ENCODE measurements around the gene DAGLB.
"Not testable (repeated sequence)": the region's sequence is repeated elsewhere in the genome, so short reads cannot be mapped to it uniquely, and the experiment has no call there.

Gene DAGLB

DNA sequence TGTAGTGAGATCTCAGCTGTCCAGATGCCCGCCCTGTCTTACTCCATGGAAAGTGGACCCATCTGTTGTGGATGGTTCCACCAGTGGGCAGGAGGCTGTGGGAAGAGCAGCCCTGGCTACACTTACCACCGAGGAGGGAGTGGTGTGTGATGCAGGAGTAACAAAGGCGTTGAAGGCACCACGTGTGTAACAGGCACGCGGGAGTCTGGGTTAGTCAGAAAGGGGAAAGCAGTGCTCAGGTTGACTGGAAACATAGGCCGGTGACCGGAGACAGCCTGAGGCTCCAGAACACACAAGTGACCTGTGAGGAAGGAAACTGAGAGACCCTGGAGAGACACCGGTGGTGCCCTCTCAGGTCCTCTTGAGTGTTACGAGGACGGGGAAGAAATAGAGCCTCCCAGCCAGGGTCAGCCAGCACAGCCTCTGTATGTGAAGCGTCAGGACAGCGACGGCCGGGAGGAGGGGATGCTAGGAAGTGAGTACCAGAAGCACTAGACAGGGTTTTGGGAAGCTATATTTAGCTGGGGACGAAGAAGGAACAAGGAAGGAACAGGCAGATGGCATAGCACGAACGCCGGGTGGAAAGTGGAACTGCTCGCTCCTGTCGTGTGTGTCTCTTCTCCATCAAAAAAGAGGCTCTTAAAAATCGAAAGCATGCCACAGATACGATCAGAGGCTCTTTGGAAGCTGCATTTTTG lies 51.7 kb downstream of the DAGLB start:
- no peak for DNase-seq

DNA sequence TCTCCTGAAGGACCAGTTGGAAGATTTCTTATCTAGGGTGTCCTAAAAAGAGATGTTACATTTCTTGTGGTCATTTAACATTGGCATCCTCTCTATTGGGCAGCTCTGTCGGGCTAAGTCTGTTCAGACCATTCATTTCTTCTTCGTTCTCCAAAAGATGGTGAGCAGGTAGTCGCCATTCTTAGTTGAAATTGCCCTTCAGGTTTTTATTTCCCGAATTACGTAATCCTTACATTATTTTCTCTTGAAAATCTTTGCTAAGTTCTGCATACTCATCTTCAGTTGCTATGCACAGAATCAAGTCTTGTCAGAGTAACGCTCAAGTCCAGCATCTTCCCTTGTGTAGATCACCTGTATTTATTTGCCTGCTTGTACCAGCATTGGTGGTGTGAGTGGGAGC lies 53.6 kb downstream of the DAGLB start:
- DNase-seq: no peak

DNA sequence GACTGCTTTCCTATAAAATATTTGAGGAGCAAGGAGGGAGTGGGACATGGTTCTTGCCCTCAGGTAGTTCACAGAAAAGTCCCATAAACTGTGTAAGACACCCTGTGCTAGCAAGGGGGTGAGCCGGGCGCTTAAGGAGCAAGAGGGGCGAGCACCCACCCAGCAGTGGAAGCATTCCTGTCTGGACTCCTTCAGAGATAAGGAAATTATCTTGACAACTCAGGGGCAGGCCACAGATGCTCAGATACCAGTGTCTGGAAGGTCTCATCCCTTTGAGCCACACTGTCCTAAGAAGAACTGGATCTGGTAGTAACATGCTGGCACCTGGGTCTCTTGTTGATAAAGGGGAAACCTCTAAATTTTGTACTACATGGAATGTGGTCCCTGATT lies 54.1 kb downstream of the DAGLB start:
- no peak for DNase-seq

- peak; percentile 61 for DNase-seq
These were observed 54.8 kb downstream of the DAGLB start for GRCh38 chr7:6392712-6393666.

DNA sequence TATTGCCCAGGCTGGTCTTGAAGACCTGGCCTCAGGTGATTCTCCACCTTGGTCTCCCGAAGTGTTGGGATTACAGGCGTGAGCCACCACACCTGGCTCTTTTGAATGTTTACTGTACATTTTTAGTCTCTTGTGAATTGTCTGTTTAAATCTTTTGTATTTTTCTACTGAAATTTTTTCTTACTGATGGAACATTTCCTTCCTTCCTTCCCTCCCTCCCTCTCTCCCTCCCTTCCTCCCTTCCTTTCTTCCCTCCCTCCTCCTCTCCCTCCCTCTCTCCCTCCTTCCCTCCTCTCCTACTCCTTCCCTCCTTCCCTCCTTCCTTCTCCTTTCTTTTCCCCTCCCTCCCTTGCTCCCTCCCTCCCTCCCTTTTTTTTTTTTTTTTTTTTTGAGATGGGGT lies 58.0 kb downstream of the DAGLB start:
- no peak for DNase-seq

DNA sequence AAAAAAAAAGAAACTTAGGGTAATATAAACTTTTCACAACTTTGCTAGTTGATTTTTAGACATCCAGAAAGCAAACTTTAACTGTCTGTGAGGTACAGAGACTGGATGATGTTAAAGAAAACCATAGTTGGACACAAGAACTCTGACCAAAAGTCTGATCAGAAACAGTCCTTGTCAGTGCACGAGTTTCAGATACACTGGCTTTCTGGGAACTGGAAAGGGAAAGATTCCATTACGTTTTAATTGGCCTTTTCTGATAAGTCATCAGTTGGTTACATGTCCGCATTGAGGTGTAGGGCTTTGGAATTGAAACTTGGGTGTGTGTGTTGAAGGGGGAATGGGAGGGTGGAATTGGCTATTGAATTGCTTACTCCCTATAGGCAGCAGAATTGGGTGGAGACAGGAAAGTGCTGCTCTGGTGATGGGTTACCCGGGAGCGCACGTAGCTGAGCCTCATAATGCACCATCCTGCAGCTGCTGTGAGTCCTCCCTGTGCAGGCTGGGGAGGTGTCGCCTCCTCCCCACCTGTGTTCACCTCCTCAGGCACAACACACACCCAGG lies 59.9 kb downstream of the DAGLB start:
- no peak for DNase-seq

DNA sequence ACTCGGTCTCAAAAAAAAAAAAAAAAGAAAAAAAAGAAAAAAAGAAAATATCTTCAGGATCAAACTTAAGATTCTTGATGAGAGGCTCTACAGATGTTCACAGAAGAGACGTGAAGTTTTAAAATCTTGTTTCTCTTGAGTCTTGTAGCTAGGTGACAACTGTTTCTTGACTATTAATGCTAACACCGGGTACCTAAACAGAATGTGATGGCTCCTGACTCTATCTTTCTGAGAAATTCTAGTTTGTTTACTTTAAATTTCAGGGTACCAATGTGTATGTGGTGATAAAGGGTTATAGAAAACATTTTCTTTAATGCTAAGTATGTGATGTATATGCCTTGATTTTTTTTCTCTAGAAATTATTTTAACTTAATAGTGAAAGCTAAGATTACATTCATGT lies 61.0 kb downstream of the DAGLB start:
- DNase-seq: no peak

GRCh38 chr7:6385909-6386560 lies 61.7 kb downstream of the DAGLB start:
- DNase-seq: no peak

DNA sequence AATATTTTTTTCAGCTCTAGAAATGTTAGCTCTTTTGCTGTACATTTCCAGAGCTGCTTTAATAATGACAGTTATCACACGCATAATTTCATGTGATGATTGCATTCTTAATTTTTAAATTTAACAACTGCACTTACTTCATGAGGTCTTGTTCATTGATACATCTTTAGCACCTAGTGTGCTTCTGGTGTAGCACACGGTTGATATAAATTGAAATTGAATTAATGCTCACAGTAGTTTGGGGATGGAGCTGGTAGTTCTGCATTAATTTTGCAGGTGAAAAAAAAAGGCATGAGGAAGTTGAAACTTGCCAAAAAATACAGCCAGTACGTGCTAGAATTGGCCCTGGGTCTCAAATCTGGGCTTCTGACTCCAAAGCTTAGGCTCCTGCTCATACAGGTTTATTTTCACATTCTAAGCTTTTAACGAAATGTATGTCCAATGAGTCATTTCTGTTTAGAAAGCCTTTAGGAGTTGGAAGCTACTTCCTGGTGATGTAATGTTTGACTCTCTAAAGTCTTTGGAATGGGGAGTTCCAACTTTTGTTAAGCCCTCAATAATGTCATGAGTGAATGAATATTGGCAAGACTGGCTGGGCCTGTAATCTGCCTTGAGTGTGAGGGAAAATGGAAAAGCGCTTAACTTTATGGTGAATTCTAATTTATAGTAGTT lies 62.5 kb downstream of the DAGLB start:
- peak; percentile 94 for DNase-seq

GRCh38 chr7:6384327-6384726 lies 63.4 kb downstream of the DAGLB start:
- no peak for DNase-seq

DNA sequence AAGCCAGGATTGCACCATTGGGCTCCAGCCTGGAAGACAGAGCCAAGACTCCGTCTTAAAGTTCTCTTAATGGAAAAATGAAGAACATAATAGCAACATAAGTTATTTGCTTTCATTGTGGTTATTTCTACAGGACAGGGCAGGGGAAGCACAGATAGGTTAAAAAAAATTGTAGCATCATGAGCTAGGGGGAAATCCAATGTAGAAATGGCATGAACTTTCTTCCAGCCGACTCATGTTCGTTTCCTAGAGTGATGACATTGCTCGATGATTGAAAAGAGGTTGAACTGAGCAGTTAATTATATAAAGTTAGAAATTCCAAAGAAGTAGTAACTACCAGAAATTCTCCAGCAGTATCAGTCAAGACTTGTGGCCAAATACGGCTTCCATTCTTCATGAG lies 64.9 kb downstream of the DAGLB start:
- peak; percentile 27 for DNase-seq

DNA sequence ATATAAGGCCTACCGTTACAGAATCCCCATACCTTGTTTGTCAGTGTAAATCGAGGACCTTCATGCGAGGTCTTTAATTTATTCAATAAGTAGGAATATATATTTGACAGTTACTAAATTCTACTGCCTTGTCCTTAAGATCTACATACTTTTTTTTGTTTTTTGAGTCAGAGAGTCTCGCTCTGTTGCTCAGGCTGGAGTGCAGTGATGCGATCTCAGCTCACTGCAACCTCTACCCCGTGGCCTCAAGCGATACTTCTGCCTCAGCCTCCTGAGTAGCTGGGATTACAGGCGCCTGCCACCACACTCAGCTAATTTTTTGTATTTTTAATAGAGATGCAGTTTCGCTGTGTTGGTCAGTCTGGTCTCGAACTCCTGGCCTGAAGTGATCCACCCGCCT lies 65.9 kb downstream of the DAGLB start:
- not testable (repeated sequence) for DNase-seq

- DNase-seq: no peak
These were observed 67.3 kb downstream of the DAGLB start for GRCh38 chr7:6380310-6381095.

- peak; percentile 35 for DNase-seq
These were observed 67.9 kb downstream of the DAGLB start for GRCh38 chr7:6379886-6380285.

DNA sequence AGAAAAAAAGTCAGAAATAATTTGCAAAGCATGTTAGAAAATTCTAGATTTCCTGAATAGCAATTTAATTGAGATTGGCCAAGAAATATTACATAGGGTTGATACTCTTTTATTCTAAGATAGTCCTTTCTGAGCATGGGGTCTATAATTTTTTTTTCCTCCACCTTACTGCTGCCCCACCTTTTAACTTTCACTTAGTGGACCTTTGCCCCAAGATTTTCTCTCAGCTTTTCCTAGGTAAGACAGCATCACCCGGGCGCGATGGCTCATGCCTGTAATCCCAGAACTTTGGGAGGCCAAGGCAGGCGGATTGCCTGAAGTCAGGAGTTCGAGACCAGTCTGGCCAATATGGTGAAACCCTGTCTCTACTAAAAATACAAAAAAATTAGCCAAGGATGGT lies 69.2 kb downstream of the DAGLB start:
- not testable (repeated sequence) for DNase-seq

- DNase-seq: no peak
These were observed 70.9 kb downstream of the DAGLB start for GRCh38 chr7:6376820-6377219.

DNA sequence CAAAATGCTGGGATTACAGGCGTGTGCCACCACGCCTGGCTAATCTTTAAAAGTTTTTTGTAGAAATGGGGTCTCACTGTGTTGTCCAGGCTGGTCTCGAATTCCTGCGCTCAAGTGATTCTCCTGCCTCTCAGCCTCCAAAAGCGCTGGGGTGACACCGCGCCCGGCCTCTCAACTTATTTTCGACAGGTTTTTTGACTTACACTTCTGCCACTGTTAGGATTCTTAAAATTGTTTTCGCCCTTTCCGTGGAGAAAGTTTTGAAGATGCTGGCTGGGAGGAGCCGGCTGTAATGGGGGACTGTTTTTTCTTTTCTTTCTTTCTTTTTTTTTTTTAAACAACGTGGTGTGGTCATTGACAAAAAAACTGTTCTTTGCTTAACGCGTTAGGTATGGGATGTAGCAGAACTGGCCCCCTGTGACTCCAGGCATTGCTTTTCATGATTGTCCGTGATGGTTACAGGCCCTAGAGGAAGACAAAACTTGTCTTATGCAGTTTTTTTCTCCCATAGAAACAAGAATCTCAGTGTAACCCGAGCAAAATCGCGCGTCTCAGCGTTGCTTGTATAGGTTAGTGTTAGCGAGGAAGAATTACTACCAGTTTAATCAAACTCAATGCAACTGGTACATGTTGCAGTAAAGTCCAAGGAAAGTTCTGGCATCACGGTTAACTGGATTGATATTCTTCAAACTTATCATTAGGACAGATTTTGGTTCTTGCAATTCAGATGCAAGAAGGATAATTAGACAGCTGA lies 72.2 kb downstream of the DAGLB start:
- DNase-seq: peak; percentile 25

- no peak for DNase-seq
These were observed 80.0 kb downstream of the DAGLB start for GRCh38 chr7:6367701-6368211.

GRCh38 chr7:6365451-6365850 lies 82.3 kb downstream of the DAGLB start:
- no peak for DNase-seq

- no peak for DNase-seq
These were observed 86.9 kb downstream of the DAGLB start for GRCh38 chr7:6360841-6361240.

GRCh38 chr7:6359734-6360133 lies 88.0 kb downstream of the DAGLB start:
- no peak for DNase-seq

All from fibroblast of upper back skin (primary cell).